ENCODE results near the gene IRF2.

IRF2 gene

GRCh38 chr4:184371390-184371787, 103.0 kb downstream of the IRF2 start:
- H3K9me3 Mint-ChIP-seq, result no peaks in the 10 kb centered on the region
- H3K4me3 Mint-ChIP-seq, result no peak overlapping the region

GRCh38 chr4:184370711-184371389, 103.5 kb downstream of the IRF2 start:
- H3K36me3 Mint-ChIP-seq, result no peaks in the 10 kb centered on the region
- H3K27ac Mint-ChIP-seq, result no peak overlapping the region
- DNase-seq (ENCODE audit: low spot score in 2 of 2), result no peak
- no peaks in the 10 kb centered on the region for H3K9me3 Mint-ChIP-seq
- peaks cover 17% of the 10 kb centered on the region for H3K4me1 Mint-ChIP-seq
- no peak for ATAC-seq
- H3K4me3 Mint-ChIP-seq, result no peak overlapping the region

More at GRCh38 chr4:184371390-184371787, 103.0 kb downstream of the IRF2 start:
- no peak for DNase-seq (ENCODE audit: low spot score in 2 of 2)
- no peak overlapping the region for H3K27ac Mint-ChIP-seq
- peaks cover 17% of the 10 kb centered on the region for H3K4me1 Mint-ChIP-seq
- ATAC-seq, result no peak
- H3K36me3 Mint-ChIP-seq, result no peaks in the 10 kb centered on the region

GRCh38 chr4:184369871-184370270, 104.5 kb downstream of the IRF2 start:
- H3K4me1 Mint-ChIP-seq, result peaks cover 9% of the 10 kb centered on the region
- ATAC-seq (no peak), DNase-seq (ENCODE audit: low spot score in 2 of 2) (no peak)
- no peak overlapping the region for H3K27ac Mint-ChIP-seq
- no peaks in the 10 kb centered on the region for H3K36me3 Mint-ChIP-seq
- no peaks in the 10 kb centered on the region for H3K9me3 Mint-ChIP-seq
- H3K4me3 Mint-ChIP-seq, result no peak overlapping the region

GRCh38 chr4:184368731-184369130, 105.6 kb downstream of the IRF2 start:
- Mint-ChIP-seq H3K27ac (no peak overlapping the region), H3K4me3 (no peak overlapping the region), H3K9me3 (no peaks in the 10 kb centered on the region), H3K36me3 (no peaks in the 10 kb centered on the region), H3K4me1 (peaks cover under 1% of the 10 kb centered on the region)
- no peak for DNase-seq (ENCODE audit: low spot score in 2 of 2)
- no peak for ATAC-seq

- Mint-ChIP-seq H3K4me1 (no peaks in the 10 kb centered on the region), H3K4me3 (no peak overlapping the region), H3K9me3 (no peaks in the 10 kb centered on the region), H3K27ac (no peak overlapping the region), H3K36me3 (no peaks in the 10 kb centered on the region)
- no peak for DNase-seq (ENCODE audit: low spot score in 2 of 2)
- ATAC-seq, result no peak
Measured at GRCh38 chr4:184368290-184368689, 106.1 kb downstream of the IRF2 start.

- H3K27ac Mint-ChIP-seq, result peak overlapping the region; percentile 36
- H3K36me3 Mint-ChIP-seq, result no peaks in the 10 kb centered on the region
- no peak for DNase-seq (ENCODE audit: low spot score in 2 of 2)
- ATAC-seq, result no peak
- H3K9me3 Mint-ChIP-seq, result no peaks in the 10 kb centered on the region
- no peaks in the 10 kb centered on the region for H3K4me1 Mint-ChIP-seq
- no peak overlapping the region for H3K4me3 Mint-ChIP-seq
Measured at GRCh38 chr4:184364100-184364921, 110.0 kb downstream of the IRF2 start.

- no peaks in the 10 kb centered on the region for H3K9me3 Mint-ChIP-seq
- H3K36me3 Mint-ChIP-seq, result no peaks in the 10 kb centered on the region
- H3K4me3 Mint-ChIP-seq, result no peak overlapping the region
- DNase-seq (ENCODE audit: low spot score in 2 of 2) (no peak), ATAC-seq (no peak)
- H3K27ac Mint-ChIP-seq, result no peak overlapping the region
- H3K4me1 Mint-ChIP-seq, result no peaks in the 10 kb centered on the region
Measured at GRCh38 chr4:184363258-184363657, 111.1 kb downstream of the IRF2 start.

GRCh38 chr4:184362396-184362795, 112.0 kb downstream of the IRF2 start:
- Mint-ChIP-seq H3K9me3 (no peaks in the 10 kb centered on the region), H3K4me1 (no peaks in the 10 kb centered on the region), H3K4me3 (no peak overlapping the region), H3K36me3 (no peaks in the 10 kb centered on the region), H3K27ac (no peak overlapping the region)
- DNase-seq (ENCODE audit: low spot score in 2 of 2) (no peak), ATAC-seq (no peak)

GRCh38 chr4:184361443-184361842, 112.9 kb downstream of the IRF2 start:
- H3K27ac Mint-ChIP-seq, result no peak overlapping the region
- no peak overlapping the region for H3K4me3 Mint-ChIP-seq
- H3K9me3 Mint-ChIP-seq, result no peaks in the 10 kb centered on the region
- ATAC-seq, result no peak
- peaks cover under 1% of the 10 kb centered on the region for H3K4me1 Mint-ChIP-seq
- no peak for DNase-seq (ENCODE audit: low spot score in 2 of 2)
- no peaks in the 10 kb centered on the region for H3K36me3 Mint-ChIP-seq

GRCh38 chr4:184359888-184360287, 114.5 kb downstream of the IRF2 start:
- no peak for DNase-seq (ENCODE audit: low spot score in 2 of 2)
- H3K27ac Mint-ChIP-seq, result no peak overlapping the region

GRCh38 chr4:184358521-184359232, 115.7 kb downstream of the IRF2 start:
- no peak overlapping the region for H3K4me3 Mint-ChIP-seq
- no peak overlapping the region for H3K27ac Mint-ChIP-seq
- DNase-seq (ENCODE audit: low spot score in 2 of 2) (no peak), ATAC-seq (no peak)
- H3K36me3 Mint-ChIP-seq, result no peaks in the 10 kb centered on the region
- H3K9me3 Mint-ChIP-seq, result no peaks in the 10 kb centered on the region
- H3K4me1 Mint-ChIP-seq, result peaks cover 9% of the 10 kb centered on the region

More at GRCh38 chr4:184359888-184360287, 114.5 kb downstream of the IRF2 start:
- ATAC-seq, result no peak
- no peaks in the 10 kb centered on the region for H3K9me3 Mint-ChIP-seq
- peaks cover 9% of the 10 kb centered on the region for H3K4me1 Mint-ChIP-seq
- H3K4me3 Mint-ChIP-seq, result no peak overlapping the region
- H3K36me3 Mint-ChIP-seq, result no peaks in the 10 kb centered on the region

GRCh38 chr4:184357772-184358171, 116.6 kb downstream of the IRF2 start:
- peaks cover 9% of the 10 kb centered on the region for H3K4me1 Mint-ChIP-seq
- no peak overlapping the region for H3K27ac Mint-ChIP-seq
- H3K9me3 Mint-ChIP-seq, result no peaks in the 10 kb centered on the region
- no peak overlapping the region for H3K4me3 Mint-ChIP-seq
- H3K36me3 Mint-ChIP-seq, result no peaks in the 10 kb centered on the region
- DNase-seq (ENCODE audit: low spot score in 2 of 2) (no peak), ATAC-seq (no peak)

GRCh38 chr4:184357165-184357564, 117.2 kb downstream of the IRF2 start:
- H3K27ac Mint-ChIP-seq, result no peak overlapping the region
- H3K36me3 Mint-ChIP-seq, result no peaks in the 10 kb centered on the region
- DNase-seq (ENCODE audit: low spot score in 2 of 2), result no peak
- peaks cover 9% of the 10 kb centered on the region for H3K4me1 Mint-ChIP-seq
- no peak overlapping the region for H3K4me3 Mint-ChIP-seq
- H3K9me3 Mint-ChIP-seq, result no peaks in the 10 kb centered on the region
- no peak for ATAC-seq

GRCh38 chr4:184356366-184356765, 118.0 kb downstream of the IRF2 start:
- H3K4me1 Mint-ChIP-seq, result peaks cover 9% of the 10 kb centered on the region
- DNase-seq (ENCODE audit: low spot score in 2 of 2) (no peak), ATAC-seq (no peak)
- no peaks in the 10 kb centered on the region for H3K9me3 Mint-ChIP-seq
- H3K27ac Mint-ChIP-seq, result no peak overlapping the region
- no peaks in the 10 kb centered on the region for H3K36me3 Mint-ChIP-seq
- H3K4me3 Mint-ChIP-seq, result no peak overlapping the region

GRCh38 chr4:184355857-184356256, 118.5 kb downstream of the IRF2 start:
- Mint-ChIP-seq H3K27ac (no peak overlapping the region), H3K36me3 (no peaks in the 10 kb centered on the region), H3K4me1 (peaks cover 9% of the 10 kb centered on the region), H3K4me3 (no peak overlapping the region), H3K9me3 (no peaks in the 10 kb centered on the region)
- DNase-seq (ENCODE audit: low spot score in 2 of 2) (no peak), ATAC-seq (no peak)

Measured in stimulated activated effector memory CD8-positive, alpha-beta T cell treated with anti-CD3 and anti-CD28 coated beads, Interleukin-12 subunit alpha, Interleukin-12 subunit beta, amount 100 ng/mL, for 72 hours (primary cell).